Neural cell (in vitro differentiated cells): ENCODE data around the gene MAP3K15. TPM values are rescaled to one million over a fixed set of nuclear protein-coding genes. Genes with fewer than 3 reads are reported as not detected.

Source experiments
- H2AFZ ChIP-seq: fragments of 200-600, 300-800 bp; sonication (generic), shearing (Covaris generic); 2 replicates; pipeline ENCODE4 v1.6.0; 2014; ENCODE audit warnings: low read depth, mild to moderate bottlenecking, antibody characterized with exemption, low read length, moderate library complexity
- H3F3A ChIP-seq: fragments of 200-600 bp; shearing (Covaris generic); 2 replicates; pipeline ENCODE4 v1.6.1; 2016; ENCODE audit warnings: mild to moderate bottlenecking, moderate library complexity, mixed read lengths, antibody characterized with exemption, low read length; ENCODE audit not compliant: insufficient read depth, poor library complexity, severe bottlenecking
- H3K27ac ChIP-seq: fragments of 200-600, 300-800 bp; sonication (generic), shearing (Covaris generic); 2 replicates; pipeline ENCODE4 v1.5.1; 2014; ENCODE audit warnings: mild to moderate bottlenecking, low read length, moderate library complexity
- H3K27me3 ChIP-seq: fragments of 300-800, 200-600 bp; sonication (generic), shearing (Covaris generic); 2 replicates; pipeline ENCODE4 v1.6.0; 2014; ENCODE audit warnings: mild to moderate bottlenecking, low read depth, low read length, moderate library complexity; ENCODE audit not compliant: insufficient read depth
- H3K36me3 ChIP-seq: fragments of 300-800, 200-600 bp; sonication (generic), shearing (Covaris generic); 2 replicates; pipeline ENCODE4 v1.5.1; 2014; ENCODE audit warnings: mild to moderate bottlenecking, antibody characterized with exemption, low read length, moderate library complexity; ENCODE audit not compliant: insufficient read depth
- H3K4me2 ChIP-seq: fragments of 300-800, 200-600 bp; sonication (generic), shearing (Covaris generic); 2 replicates; pipeline ENCODE4 v1.6.0; 2014; ENCODE audit warnings: mild to moderate bottlenecking, low read length
- H3K4me3 ChIP-seq: fragments of 300-800, 200-600 bp; sonication (generic), shearing (Covaris generic); 2 replicates; pipeline ENCODE4 v1.5.1; 2014; ENCODE audit warnings: mild to moderate bottlenecking, low read length, moderate library complexity
- H3K79me2 ChIP-seq: fragments of 200-600 bp; shearing (Covaris generic); replicated peaks from 2 replicates; pipeline ENCODE4 v1.6.0; 2014; ENCODE audit warnings: mild to moderate bottlenecking, low read length, moderate library complexity; ENCODE audit not compliant: insufficient read depth
- H3K9ac ChIP-seq: fragments of 300-800, 200-600 bp; sonication (generic), shearing (Covaris generic); 2 replicates; pipeline ENCODE4 v1.6.1; 2016; ENCODE audit warnings: mild to moderate bottlenecking, low read length, mixed read lengths
- H3K9me2 ChIP-seq: fragments of 200-600 bp; shearing (Covaris generic); 2 replicates; pipeline ENCODE4 v1.6.1; 2016; ENCODE audit warnings: mild to moderate bottlenecking, low read length, mixed read lengths; ENCODE audit not compliant: insufficient read depth
- H3K9me3 ChIP-seq: fragments of 200-600, 300-800 bp; sonication (generic), shearing (Covaris generic); 2 replicates; pipeline ENCODE4 v1.6.1; 2016; ENCODE audit warnings: mild to moderate bottlenecking, mixed run types, low read length, moderate library complexity, mixed read lengths
- H4K20me1 ChIP-seq: fragments of 200-600 bp; shearing (Covaris generic); 2 replicates; pipeline ENCODE4 v1.6.1; 2016; ENCODE audit warnings: mild to moderate bottlenecking, mixed run types; ENCODE audit not compliant: insufficient read depth
- EP300 ChIP-seq: fragments of 450-650 bp; conservative IDR thresholded peaks from 2 replicates; pipeline ENCODE4 v1.6.1; 2014; ENCODE audit warnings: antibody characterized with exemption, mild to moderate bottlenecking, moderate library complexity; ENCODE audit not compliant: poor library complexity, severe bottlenecking
- EZH2 ChIP-seq: fragments of 200-600, 300-800 bp; shearing (Covaris generic), sonication (generic); IDR thresholded peaks from 2 replicates; pipeline ENCODE4 v1.6.1; 2014; ENCODE audit warnings: antibody characterized with exemption, low read length, borderline replicate concordance, mild to moderate bottlenecking; ENCODE audit not compliant: insufficient read depth, poor library complexity, severe bottlenecking
- MXI1 ChIP-seq: fragments of 450-650 bp; conservative IDR thresholded peaks from 2 replicates; pipeline ENCODE4 v1.6.1; 2014; ENCODE audit warnings: antibody characterized with exemption, mild to moderate bottlenecking; ENCODE audit not compliant: poor library complexity, severe bottlenecking
- POLR2AphosphoS5 ChIP-seq: IDR thresholded peaks from 2 replicates; pipeline ENCODE4 v1.6.1; 2012
- RAD21 ChIP-seq: fragments of 450-650 bp; conservative IDR thresholded peaks from 2 replicates; pipeline ENCODE4 v1.6.1; 2014; ENCODE audit warnings: antibody characterized with exemption, mild to moderate bottlenecking, moderate library complexity
- SMC3 ChIP-seq: fragments of 450-650 bp; conservative IDR thresholded peaks from 2 replicates; pipeline ENCODE4 v1.6.1; 2014; ENCODE audit warnings: antibody characterized with exemption, mild to moderate bottlenecking, moderate library complexity; ENCODE audit not compliant: poor library complexity
- TAF1 ChIP-seq: IDR thresholded peaks from 2 replicates; pipeline ENCODE4 v1.6.1; 2012; ENCODE audit warnings: low read depth
- polyA plus RNA-seq: library from polyadenylated mRNA; depleted of rRNA; stranded (reverse); fragments of >200 nt; gene quantifications from 2 replicates; pipeline ENCODE4 v1.2.3, GENCODE V29; 2014
- TF ChIP-seq, protein P1 (sequence below): IDR thresholded peaks from 2 replicates; pipeline ENCODE4 v1.6.1; 2012; ENCODE audit warnings: borderline replicate concordance
- TF ChIP-seq, protein P2 (sequence below): fragments of 450-650 bp; IDR thresholded peaks from 2 replicates; pipeline ENCODE4 v1.5.1; 2014; ENCODE audit warnings: antibody characterized with exemption, mild to moderate bottlenecking, moderate library complexity; ENCODE audit not compliant: poor library complexity, severe bottlenecking

Gene MAP3K15
- polyA plus RNA-seq, 1 donor from 2014 or later: not detected

DNA sequence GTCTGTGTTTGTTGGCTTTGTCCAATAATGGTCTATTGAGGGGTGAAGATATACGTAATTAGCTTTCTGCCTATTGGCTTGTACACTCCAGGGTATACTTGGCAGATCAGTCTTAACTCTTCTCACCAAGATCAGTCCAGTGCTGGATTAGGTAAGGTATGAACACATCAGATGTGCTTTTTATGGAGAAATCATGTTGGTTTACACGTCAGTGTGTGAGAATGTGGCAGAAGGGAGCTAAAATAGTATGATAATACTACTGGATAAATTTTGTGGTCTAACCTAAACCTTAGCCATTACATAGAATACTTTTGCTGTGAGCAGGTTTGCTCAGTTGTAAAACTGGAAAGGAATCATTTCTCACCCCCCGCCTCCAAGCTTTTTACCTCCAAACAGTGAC is 167.4 kb downstream of the MAP3K15 start:
- TF ChIP-seq MXI1 (no peak), EZH2 (no peak), POLR2AphosphoS5 (no peak), SMC3 (no peak), RAD21 (no peak), EP300 (no peak), TAF1 (no peak)
- TF ChIP-seq, protein P1, sequence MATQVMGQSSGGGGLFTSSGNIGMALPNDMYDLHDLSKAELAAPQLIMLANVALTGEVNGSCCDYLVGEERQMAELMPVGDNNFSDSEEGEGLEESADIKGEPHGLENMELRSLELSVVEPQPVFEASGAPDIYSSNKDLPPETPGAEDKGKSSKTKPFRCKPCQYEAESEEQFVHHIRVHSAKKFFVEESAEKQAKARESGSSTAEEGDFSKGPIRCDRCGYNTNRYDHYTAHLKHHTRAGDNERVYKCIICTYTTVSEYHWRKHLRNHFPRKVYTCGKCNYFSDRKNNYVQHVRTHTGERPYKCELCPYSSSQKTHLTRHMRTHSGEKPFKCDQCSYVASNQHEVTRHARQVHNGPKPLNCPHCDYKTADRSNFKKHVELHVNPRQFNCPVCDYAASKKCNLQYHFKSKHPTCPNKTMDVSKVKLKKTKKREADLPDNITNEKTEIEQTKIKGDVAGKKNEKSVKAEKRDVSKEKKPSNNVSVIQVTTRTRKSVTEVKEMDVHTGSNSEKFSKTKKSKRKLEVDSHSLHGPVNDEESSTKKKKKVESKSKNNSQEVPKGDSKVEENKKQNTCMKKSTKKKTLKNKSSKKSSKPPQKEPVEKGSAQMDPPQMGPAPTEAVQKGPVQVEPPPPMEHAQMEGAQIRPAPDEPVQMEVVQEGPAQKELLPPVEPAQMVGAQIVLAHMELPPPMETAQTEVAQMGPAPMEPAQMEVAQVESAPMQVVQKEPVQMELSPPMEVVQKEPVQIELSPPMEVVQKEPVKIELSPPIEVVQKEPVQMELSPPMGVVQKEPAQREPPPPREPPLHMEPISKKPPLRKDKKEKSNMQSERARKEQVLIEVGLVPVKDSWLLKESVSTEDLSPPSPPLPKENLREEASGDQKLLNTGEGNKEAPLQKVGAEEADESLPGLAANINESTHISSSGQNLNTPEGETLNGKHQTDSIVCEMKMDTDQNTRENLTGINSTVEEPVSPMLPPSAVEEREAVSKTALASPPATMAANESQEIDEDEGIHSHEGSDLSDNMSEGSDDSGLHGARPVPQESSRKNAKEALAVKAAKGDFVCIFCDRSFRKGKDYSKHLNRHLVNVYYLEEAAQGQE: no peak
- TF ChIP-seq, protein P2, sequence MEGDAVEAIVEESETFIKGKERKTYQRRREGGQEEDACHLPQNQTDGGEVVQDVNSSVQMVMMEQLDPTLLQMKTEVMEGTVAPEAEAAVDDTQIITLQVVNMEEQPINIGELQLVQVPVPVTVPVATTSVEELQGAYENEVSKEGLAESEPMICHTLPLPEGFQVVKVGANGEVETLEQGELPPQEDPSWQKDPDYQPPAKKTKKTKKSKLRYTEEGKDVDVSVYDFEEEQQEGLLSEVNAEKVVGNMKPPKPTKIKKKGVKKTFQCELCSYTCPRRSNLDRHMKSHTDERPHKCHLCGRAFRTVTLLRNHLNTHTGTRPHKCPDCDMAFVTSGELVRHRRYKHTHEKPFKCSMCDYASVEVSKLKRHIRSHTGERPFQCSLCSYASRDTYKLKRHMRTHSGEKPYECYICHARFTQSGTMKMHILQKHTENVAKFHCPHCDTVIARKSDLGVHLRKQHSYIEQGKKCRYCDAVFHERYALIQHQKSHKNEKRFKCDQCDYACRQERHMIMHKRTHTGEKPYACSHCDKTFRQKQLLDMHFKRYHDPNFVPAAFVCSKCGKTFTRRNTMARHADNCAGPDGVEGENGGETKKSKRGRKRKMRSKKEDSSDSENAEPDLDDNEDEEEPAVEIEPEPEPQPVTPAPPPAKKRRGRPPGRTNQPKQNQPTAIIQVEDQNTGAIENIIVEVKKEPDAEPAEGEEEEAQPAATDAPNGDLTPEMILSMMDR: no peak
- H2AFZ ChIP-seq: no peak overlapping the region
- peaks cover 8% of the 10 kb centered on the region for H3K79me2 ChIP-seq
- no peaks in the 10 kb centered on the region for H4K20me1 ChIP-seq
- H3K4me2 ChIP-seq: no peak overlapping the region
- H3K27ac ChIP-seq: no peak overlapping the region
- H3K9me2 ChIP-seq: no peaks in the 10 kb centered on the region
- H3K9ac ChIP-seq: no peak overlapping the region
- H3K36me3 ChIP-seq: no peaks in the 10 kb centered on the region
- no peak overlapping the region for H3K4me3 ChIP-seq
- H3K9me3 ChIP-seq: no peaks in the 10 kb centered on the region
- no peaks in the 10 kb centered on the region for H3F3A ChIP-seq
- H3K27me3 ChIP-seq: no peaks in the 10 kb centered on the region

DNA sequence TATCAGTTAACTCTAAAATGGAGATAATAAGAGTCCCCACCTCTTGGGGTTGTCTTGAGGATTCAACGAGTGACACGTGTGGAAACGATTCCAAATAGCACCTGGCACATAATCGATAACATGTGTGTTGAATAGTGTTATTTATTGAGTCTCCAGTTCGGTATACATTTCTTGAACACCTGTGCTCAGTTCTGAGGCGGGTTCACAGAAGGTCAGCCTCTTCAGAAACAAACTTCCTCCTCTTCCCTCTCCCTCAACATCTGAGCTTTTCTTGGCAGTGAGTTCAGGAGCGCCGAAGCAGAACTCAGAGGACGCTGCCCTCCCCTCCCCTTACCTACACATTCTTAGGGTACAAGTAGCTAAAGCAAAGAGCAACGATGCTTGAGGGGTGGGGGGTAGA is 170.6 kb downstream of the MAP3K15 start:
- no peak overlapping the region for H3K9ac ChIP-seq
- no peaks in the 10 kb centered on the region for H3K9me3 ChIP-seq
- H3F3A ChIP-seq: no peaks in the 10 kb centered on the region
- H3K4me2 ChIP-seq: peak overlapping the region; percentile 30
- no peaks in the 10 kb centered on the region for H3K9me2 ChIP-seq
- H4K20me1 ChIP-seq: no peaks in the 10 kb centered on the region
- peak overlapping the region; percentile 82 for H3K4me3 ChIP-seq
- H3K27me3 ChIP-seq: no peaks in the 10 kb centered on the region
- H3K27ac ChIP-seq: no peak overlapping the region
- TF ChIP-seq EZH2 (no peak), MXI1 (no peak), EP300 (no peak), RAD21 (no peak), SMC3 (no peak), POLR2AphosphoS5 (no peak), TAF1 (no peak)
- TF ChIP-seq, protein P2: no peak
- TF ChIP-seq, protein P1: no peak
- H3K36me3 ChIP-seq: no peaks in the 10 kb centered on the region
- H2AFZ ChIP-seq: no peak overlapping the region
- H3K79me2 ChIP-seq: peaks cover 8% of the 10 kb centered on the region
